GM19438 (cell line): ENCODE measurements around the gene B9D1.
"Not testable (repeated sequence)": the region's sequence is repeated elsewhere in the genome, so short reads cannot be mapped to it uniquely, and the experiment has no call there.

Experiments used
- ATAC-seq: cut with Tn5 transposase; IDR thresholded peaks from one replicate; pipeline ENCODE4 v1.9.1; 2021; ENCODE audit warnings: low read depth; ENCODE audit not compliant: unreplicated experiment

Gene B9D1

DNA sequence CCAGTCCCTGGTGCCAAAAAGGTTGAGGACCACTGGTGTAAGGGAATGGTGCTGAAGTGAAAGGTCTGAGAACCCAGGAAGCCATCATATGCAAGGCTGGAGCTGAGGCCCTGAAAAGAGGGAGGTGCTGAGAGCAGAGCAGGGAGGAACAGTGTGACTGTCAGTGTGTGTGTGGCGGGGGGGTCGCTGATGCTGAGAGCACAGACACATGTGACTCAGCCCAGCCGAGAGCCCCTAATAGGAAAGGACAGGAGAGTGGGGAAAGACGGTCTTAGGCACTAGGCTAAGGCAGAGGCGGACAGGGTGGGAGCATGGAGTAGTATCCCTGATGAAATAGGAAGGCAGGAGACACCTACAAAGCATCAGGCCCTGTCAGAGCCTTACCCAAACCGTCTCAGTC, 1.2 kb downstream of the B9D1 start:
- no peak for ATAC-seq

DNA sequence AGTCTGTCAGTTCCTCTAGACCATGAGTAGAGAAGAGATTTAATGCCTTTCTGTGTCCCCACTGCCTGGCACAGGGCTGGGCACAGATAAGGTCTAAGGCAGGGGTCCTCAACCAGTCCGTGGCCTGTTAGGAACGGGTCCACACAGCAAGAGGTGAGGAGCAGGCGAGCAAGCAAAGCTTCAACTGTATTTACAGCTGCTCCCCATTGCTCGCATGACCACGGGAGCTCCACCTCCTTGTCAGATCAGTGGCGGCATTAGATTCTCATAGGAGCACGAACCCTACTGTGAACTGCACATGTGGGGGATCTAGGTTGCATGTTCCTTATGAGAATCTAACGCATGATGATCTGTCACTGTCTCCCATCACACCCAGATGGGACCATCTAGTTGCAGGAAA, 1.8 kb downstream of the B9D1 start:
- no peak for ATAC-seq

GRCh38 chr17:19359856-19360255, 2.7 kb downstream of the B9D1 start:
- ATAC-seq = no peak

- no peak for ATAC-seq
These were observed 3.4 kb downstream of the B9D1 start for GRCh38 chr17:19359151-19359550.

- ATAC-seq = no peak
These were observed 4.8 kb downstream of the B9D1 start for GRCh38 chr17:19357761-19358160.

DNA sequence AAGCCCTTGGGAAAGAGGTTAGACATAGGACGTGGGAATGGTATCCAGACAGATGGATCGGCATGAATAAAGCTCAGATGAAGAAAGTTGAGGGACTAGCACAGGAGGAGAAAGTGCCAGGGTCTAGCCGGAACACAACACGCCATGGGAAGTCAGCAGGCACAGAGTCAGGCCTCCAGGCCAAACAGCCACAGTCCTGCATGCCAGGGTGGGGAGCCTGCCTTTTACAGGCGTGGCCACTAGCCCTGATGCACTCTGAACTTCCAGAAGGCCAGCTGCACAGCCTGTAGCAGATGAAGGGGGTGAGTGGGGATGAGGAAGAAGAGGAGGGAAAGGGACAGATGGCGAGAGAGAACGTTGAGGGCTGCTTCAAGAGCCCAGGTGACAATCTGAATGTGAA, 5.2 kb downstream of the B9D1 start:
- ATAC-seq = no peak

DNA sequence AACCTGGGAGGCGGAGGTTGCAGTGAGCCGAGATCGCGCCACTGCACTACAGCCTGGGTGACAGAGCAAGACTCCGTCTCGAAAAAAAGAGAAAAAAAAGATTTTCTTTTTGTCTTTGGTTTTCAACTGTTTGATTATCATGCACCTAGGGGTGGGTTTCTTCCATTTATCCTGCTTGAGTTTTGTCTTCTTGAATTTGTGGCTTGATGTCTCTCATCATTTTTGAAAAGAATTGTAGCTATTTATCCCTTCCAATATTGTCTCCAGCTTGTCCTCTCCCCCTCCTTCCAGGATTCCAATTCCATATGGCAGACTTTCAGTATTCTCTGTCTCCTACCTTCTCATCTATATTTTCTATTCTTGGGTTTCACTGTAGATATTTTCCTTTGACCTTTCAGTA, 7.8 kb downstream of the B9D1 start:
- no peak for ATAC-seq

- ATAC-seq = not testable (repeated sequence)
These were observed 9.1 kb downstream of the B9D1 start for GRCh38 chr17:19353401-19353800.

GRCh38 chr17:19348806-19349205, 13.7 kb downstream of the B9D1 start:
- ATAC-seq = no peak

DNA sequence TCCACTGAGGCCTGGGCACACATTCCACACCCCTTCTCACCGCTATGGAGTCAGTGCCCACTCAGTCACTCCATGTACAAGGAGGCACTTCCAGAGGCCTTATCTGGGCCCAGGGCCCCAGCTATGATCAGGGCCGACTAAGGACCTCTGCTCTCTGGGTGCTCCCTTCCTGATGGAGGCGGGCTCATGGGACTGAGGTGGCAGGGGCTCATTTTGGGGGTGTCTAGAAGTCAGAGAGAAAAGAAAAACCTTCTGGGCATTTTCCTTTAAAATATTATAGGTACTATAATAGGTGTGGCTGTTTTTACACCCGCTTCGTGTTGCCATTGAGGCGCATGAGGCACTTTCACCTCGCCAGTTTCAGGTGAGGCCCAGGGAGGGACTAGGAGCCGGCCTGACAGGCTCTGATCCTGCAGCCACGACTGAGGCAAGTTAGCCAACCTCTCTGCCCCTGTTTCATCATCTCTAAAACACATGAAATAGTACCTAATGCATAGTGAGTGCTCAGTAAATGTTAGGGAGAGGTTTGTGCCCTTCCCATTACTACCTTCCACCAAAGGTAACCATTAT, 14.4 kb downstream of the B9D1 start:
- ATAC-seq = no peak

DNA sequence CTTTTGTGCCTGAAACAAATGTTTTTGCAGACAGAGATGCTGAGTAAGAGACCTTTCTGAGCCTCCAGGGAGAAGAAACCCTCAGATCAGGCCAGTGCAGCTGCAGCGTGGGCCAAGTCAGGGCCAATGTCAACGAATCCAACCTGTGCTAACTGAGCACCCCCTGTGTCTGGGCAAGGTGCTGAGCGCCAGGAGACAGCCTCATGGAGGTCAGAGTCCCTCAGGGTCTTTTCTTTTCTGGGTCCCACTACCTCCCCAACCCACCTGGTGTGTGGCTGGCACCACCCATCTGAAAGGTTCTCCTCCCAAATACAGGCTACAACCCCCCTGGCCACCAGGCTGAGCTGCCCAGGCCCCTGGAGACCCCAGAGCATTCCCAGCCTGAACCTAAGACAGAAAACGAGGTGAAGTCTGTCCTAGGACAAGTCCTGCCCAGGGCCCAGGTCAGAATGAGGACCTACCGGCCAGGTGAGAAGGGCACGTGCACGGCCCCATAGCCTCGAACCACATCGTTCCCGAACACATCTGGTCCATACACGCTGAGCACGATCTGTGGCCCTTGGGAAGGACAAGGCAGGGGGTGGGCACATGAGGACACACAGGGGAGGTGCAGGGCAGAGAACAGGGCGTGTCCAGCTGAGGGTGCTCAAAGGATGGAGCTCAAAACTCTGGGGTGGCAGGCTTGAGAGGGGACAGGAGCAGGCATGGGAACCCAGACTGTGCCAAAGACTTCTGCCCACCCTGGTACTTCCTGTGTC, 15.0 kb downstream of the B9D1 start:
- no peak for ATAC-seq

- ATAC-seq = no peak
These were observed 15.9 kb downstream of the B9D1 start for GRCh38 chr17:19346351-19347255.

DNA sequence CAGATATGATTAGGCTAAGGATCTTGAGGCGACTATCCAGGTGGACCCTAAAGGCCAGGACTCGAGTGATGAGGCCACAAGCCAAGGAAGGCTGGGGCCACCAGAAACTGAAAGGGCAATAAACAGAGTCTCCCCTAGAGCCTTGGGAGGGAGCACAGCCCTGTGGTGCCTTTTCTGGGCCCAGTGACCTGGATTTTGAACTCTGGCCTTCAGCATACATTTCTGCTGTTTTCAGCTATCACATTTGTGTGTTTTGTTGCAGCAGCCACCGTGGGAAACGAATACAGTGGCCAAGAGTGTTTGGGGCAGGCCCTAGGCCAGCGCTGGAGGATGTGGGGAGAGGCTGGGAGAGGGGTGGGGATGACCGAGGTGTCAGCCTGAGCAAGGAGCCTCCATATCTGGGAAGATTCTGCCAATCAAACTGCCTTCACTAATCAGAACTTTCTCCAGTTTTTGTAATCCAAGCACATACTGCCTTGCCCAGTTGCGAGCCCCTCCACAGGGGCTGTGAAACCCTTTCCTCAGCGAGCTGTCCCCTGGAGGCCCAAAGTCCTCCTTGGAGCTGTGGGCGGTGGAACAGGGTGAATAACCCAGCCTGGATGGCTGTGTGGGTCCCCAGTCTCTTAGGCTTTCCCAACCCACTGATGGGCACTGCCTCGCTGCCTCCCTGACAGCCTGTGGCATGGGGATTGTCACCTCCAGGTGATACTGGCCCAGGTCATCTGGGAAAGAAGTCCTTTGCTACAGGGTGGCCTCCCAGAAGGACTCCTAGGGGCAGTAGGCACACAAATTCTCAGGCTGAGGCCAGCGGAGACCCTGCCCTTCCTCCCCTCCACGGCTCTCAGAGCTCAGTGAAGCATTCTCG, 16.8 kb downstream of the B9D1 start:
- no peak for ATAC-seq

DNA sequence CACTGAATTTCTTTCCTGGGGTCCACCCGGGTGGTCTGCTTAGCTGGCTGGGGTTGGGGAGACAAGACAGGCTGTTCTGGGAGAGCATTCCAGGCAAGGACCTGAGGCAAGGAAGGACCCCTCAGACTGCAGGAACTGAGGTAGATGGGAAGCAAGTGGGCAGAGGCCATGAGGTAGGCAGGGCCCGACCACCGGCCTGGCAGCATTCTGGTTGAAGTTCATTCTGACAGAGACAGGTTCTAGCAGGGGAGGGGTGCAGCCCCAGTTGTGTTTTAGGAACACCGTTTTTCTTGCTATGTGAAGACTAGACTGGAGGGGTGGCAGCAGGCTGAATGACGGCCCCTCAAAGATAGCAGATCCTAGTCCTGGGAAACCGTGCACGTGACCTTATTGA, 17.5 kb downstream of the B9D1 start:
- ATAC-seq = no peak

- ATAC-seq = no peak
These were observed 18.0 kb downstream of the B9D1 start for GRCh38 chr17:19344311-19345066.

GRCh38 chr17:19343671-19344151, 18.8 kb downstream of the B9D1 start:
- ATAC-seq = no peak

- ATAC-seq = no peak
These were observed 19.3 kb downstream of the B9D1 start for GRCh38 chr17:19343256-19343630.

- ATAC-seq = no peak
These were observed 19.8 kb downstream of the B9D1 start for GRCh38 chr17:19342611-19343255.
